ENCODE measurements around the gene C18orf54.

DNA sequence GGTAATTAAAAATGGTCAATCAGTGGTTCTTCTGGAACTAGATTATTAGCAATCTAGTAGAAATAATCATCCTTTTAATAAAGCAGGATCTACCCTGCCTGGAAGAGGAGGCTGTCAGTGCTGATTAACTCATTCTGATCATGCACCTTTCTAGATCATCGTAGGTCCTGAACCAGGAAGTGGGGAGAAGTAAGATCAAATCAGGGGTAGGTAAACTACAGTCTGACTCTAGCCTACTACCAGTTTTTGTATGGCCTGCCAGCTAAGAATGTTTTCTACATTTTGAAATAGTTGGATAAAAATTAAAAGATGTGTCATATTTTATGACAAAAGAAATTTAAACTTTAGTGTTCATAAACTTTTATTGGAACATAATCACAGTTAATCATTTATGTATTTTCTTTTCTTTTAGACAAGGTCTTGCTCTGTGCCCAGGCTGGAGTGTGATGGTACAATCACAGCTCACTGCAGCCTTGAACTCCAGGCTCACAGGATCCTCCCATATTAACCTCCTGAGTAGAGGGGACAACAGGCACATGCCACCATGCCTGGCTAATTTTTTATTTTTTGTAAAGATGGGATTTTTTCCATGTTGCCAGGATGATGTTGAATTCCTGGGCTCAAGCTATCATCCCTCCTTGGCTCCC lies 36.1 kb downstream of the C18orf54 start:
- TF ChIP-seq, protein P1, sequence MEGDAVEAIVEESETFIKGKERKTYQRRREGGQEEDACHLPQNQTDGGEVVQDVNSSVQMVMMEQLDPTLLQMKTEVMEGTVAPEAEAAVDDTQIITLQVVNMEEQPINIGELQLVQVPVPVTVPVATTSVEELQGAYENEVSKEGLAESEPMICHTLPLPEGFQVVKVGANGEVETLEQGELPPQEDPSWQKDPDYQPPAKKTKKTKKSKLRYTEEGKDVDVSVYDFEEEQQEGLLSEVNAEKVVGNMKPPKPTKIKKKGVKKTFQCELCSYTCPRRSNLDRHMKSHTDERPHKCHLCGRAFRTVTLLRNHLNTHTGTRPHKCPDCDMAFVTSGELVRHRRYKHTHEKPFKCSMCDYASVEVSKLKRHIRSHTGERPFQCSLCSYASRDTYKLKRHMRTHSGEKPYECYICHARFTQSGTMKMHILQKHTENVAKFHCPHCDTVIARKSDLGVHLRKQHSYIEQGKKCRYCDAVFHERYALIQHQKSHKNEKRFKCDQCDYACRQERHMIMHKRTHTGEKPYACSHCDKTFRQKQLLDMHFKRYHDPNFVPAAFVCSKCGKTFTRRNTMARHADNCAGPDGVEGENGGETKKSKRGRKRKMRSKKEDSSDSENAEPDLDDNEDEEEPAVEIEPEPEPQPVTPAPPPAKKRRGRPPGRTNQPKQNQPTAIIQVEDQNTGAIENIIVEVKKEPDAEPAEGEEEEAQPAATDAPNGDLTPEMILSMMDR (IDR thresholded peaks at IDR 0.05) = no peak
- TF ChIP-seq POLR2A (IDR thresholded peaks at IDR 0.05) (no peak), POLR2AphosphoS5 (IDR thresholded peaks at IDR 0.05; ENCODE audit: insufficient read depth in 1 of 2, low read depth in 1 of 2) (no peak)
